Measurements from ENCODE around the gene SETBP1.

The SETBP1 gene

GRCh38 chr18:44848644-44849335 lies 168.1 kb downstream of the SETBP1 start:
- peak; percentile 45 for DNase-seq

GRCh38 chr18:44849361-44849760 lies 168.7 kb downstream of the SETBP1 start:
- no peak for DNase-seq

DNA sequence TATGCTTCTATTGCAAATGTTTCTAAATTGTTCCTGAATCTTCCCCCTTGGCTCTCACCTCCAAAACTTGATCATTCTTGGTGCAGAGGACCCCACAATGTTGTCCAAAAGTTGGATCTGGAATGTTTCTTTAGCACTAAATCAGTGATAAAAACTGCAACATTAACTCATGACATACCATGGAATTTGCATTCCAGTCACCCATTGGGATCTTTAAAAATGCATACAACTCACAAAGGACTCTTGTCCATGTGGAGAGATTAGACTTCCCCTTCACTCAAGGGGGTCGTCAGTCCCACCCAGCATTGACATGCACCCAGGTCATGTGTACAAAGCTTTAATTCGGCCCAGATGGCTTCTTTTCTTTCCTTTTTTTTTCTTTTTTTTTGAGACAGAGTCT lies 169.3 kb downstream of the SETBP1 start:
- no peak for DNase-seq

DNA sequence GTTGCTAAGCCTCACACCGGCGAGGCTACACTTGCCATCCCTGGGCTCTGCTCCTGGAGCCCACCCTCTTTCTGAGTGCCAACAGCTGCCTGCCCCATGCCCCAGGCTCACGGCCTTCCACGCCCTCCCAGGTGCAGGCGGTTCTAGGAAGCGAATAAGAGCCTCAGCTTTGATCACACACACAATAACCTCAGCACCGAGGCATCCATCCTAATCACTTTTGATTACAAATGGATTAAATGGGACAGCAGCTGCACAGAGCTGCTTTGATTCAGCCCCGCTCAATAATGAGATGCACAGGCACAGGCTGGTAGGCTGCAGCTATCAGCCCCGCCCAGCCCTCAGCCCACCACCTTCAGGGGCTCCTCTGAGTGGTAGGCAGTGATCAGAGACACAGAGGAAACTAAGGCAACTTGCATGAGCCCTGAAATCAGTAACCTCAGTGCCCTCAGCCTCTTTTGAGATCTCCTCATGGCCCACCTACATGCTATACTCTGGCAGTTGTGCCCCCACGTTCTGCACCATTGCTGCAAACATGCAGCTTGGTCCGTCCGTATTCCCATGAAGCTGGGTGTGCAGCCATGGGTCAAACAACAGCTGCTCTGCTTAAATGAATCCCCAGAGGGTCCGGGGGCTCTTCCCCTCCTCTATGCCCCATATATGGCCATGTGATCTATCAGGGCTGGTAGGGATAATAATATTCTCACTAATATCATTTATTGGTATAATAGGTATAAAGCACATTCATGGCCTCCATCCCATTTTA lies 171.4 kb downstream of the SETBP1 start:
- peak; percentile 80 for DNase-seq

- DNase-seq = peak; percentile 18
Observed at GRCh38 chr18:44852818-44853217, 172.1 kb downstream of the SETBP1 start.

GRCh38 chr18:44853430-44853829 lies 172.7 kb downstream of the SETBP1 start:
- no peak for DNase-seq

- DNase-seq = no peak
Observed at GRCh38 chr18:44855681-44856080, 175.0 kb downstream of the SETBP1 start.

- no peak for DNase-seq
Observed at GRCh38 chr18:44856157-44856556, 175.5 kb downstream of the SETBP1 start.

DNA sequence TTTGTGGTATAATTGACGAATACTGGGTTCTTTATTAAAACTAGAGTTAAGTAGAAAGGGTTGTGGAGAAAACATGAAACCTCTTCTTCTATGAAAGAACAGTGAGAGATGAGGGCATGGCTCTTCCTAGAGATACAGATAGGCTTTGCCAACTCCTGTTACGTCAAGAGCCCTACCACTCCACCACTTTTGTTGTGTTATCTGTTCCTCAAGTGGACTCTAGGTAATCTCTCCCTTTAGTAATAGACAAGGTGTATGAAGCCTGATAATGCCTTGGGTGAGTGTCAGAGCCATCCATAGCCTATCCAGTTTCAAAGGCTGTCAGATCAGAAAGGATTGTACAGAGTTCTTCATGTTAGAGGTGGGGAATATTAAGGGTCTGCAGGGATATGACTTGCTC lies 176.4 kb downstream of the SETBP1 start:
- DNase-seq = no peak

GRCh38 chr18:44857744-44858491 lies 177.2 kb downstream of the SETBP1 start:
- DNase-seq = no peak

GRCh38 chr18:44859263-44859662 lies 178.6 kb downstream of the SETBP1 start:
- no peak for DNase-seq

- DNase-seq = no peak
Observed at GRCh38 chr18:44859751-44860439, 179.2 kb downstream of the SETBP1 start.

DNA sequence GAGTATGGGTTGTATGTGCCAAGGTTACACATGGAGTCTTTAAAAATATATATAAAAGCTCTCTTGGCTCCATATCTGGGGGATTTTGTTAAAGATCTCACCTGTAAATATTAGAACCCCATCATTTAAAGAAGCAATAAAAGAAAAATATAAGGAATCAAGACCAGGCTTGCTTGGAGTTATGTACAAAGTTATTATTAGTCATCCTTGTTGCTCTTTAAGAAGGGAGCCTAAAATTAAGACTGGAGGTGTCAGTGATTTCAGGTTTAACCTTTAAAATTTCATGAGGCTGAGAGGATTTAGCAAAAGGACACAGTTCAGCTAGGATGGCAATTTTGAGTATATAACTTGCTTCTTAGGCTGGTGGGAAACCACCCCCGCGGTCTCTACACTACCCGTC lies 181.4 kb downstream of the SETBP1 start:
- no peak for DNase-seq

DNA sequence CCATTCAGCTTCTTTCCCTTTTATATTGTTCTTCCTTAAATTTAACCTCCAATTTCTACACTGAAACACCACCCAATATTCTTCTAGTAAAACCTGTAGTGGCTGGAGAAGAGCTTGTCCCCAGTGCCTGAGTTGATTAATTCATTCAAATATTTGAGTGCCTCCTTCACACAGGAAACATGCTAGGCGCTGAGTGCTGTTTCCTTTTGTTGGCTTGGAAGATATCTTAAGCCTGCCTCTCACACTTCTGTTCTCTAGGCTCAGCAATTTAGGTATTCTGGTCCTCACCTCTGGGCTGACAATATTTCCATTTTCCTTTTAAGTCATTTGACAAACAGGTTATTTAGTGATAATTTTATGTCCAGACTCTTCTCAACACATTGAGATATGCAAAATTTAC lies 185.4 kb downstream of the SETBP1 start:
- no peak for DNase-seq

DNA sequence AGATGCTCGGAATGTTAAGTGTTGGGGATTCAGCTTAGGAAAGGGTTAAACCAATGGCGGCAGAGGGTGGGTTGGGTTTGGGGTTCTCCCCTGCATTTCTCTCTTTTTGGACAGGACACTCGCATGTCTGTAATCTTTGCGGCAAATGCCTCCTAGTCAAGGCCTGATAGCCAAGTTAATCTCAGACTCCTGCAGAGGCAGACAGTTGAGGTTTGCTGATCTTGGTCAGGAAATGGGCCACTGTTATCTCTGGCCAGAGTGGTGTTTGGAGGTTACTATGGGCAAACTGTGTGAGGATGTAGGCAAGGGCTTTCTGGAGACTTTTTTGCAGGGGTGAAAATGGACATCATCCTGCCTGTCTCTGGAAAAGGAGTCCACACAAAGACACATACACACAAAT lies 188.8 kb downstream of the SETBP1 start:
- no peak for DNase-seq

GRCh38 chr18:44870631-44871502 lies 190.2 kb downstream of the SETBP1 start:
- no peak for DNase-seq

- DNase-seq = no peak
Observed at GRCh38 chr18:44871771-44872170, 191.1 kb downstream of the SETBP1 start.

- no peak for DNase-seq
Observed at GRCh38 chr18:44876024-44876423, 195.3 kb downstream of the SETBP1 start.

DNA sequence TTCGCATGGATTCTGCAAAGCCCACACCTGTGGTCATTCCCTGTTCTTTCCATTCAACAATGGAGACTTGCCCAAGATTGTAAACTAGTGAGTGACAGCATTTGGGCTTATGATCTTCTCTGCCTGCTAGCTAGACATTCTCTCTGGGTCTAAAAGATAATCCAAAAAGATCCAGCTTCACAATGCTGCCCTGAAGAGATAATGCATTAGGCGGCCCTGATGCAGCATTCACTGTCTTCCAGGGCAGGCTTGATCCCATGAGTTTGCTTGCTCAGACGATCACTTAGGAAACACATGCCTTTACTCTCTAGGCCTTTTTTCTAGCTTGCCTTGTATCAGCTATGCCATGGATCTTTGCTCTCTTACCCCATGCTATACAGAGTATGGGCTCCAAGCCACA lies 196.1 kb downstream of the SETBP1 start:
- DNase-seq = no peak

- DNase-seq = no peak
Observed at GRCh38 chr18:44878335-44878734, 197.6 kb downstream of the SETBP1 start.

DNA sequence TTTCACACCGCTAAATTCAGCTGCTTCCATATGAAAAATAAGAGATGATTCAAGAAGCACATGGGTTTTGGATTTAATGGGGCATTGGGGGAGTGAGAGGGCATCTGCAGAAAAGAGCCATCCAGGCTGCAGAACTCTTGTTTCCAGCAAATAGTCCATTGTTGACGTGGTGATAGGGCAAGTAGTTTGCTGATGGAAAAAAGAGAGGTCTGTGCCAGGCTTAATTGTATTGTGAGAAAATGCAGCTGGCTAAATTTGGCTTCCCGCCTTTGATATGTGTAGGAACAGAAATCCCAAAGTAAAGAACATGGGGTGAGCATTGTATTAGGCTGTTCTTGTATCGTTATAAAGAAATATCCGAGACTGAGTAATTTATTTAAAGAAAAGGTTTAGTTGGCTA lies 199.5 kb downstream of the SETBP1 start:
- DNase-seq = no peak

All from eye (tissue), 1 donor.